H1 (cell line): ENCODE results near the gene KRTCAP2.

ENCODE experiments used
- ATF2 ChIP-seq: IDR thresholded peaks from 2 replicates; pipeline ENCODE4 v1.6.1; 2012; ENCODE audit warnings: low read length, inconsistent platforms
- BACH1 ChIP-seq: IDR thresholded peaks from 2 replicates; pipeline ENCODE4 v1.6.1; 2012; ENCODE audit warnings: low read length, improper control_type of control experiment
- CTCF ChIP-seq, 3 experiments: IDR thresholded peaks; 1 replicate in 2 of 3; 2 replicates in 1 of 3; pipeline versions ENCODE4 v1.5.1 to v1.6.1; 2011; ENCODE audit warnings: low read length in 3 of 3, mild to moderate bottlenecking in 3 of 3, inconsistent platforms in 2 of 3, low read depth in 1 of 3, moderate library complexity in 1 of 3; ENCODE audit not compliant: insufficient read depth in 1 of 3; ENCODE audit errors: control extremely low read depth in 1 of 3
- EP300 ChIP-seq, 2 experiments: IDR thresholded peaks; 1 replicate in 1 of 2; 2 replicates in 1 of 2; pipeline ENCODE4 v1.6.1; 2011 to 2012; ENCODE audit warnings: low read depth in 2 of 2, low read length in 2 of 2, mild to moderate bottlenecking in 2 of 2, borderline replicate concordance in 1 of 2, inconsistent platforms in 1 of 2, moderate library complexity in 1 of 2
- JUN ChIP-seq: IDR thresholded peaks from 2 replicates; pipeline ENCODE4 v1.6.1; 2011; ENCODE audit warnings: low read depth, mild to moderate bottlenecking, improper control_type of control experiment, low read length
- POLR2A ChIP-seq, 2 experiments: IDR thresholded peaks; 1 replicate in 1 of 2; 2 replicates in 1 of 2; pipeline ENCODE4 v1.6.1; 2011; ENCODE audit warnings: low read depth in 2 of 2, low read length in 2 of 2, mild to moderate bottlenecking in 2 of 2; ENCODE audit errors: control extremely low read depth in 1 of 2
- POU5F1 ChIP-seq: IDR thresholded peaks from 2 replicates; pipeline ENCODE4 v1.6.1; 2011; ENCODE audit warnings: low read depth, mild to moderate bottlenecking, low read length, moderate library complexity
- RBBP5 ChIP-seq: IDR thresholded peaks from 2 replicates; pipeline ENCODE4 v1.7.1; 2012; ENCODE audit warnings: low read depth, mild to moderate bottlenecking, inconsistent platforms, low read length, moderate library complexity, borderline replicate concordance
- USF2 ChIP-seq: IDR thresholded peaks from 2 replicates; pipeline ENCODE4 v1.6.1; 2011; ENCODE audit warnings: low read length, improper control_type of control experiment

DNA sequence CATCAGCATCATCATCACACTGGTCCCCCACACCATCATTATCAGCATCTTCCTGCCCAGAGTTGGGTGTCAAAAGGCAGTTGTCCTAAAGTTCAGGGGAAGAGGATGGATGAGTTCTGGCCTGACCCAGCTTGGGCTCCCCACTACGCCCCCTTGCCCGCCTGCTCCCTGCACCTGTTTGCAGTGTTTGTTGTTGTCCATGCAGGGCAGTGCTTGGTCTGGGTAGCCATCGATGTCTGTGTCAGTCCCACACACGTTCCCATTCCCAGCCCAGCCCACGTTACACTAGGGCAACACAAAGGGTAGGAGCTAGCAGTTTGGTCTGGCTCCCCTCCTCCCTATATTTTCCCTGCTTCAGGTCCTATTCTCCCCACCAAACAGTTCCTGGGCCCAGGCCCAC, 27.8 kb upstream of the KRTCAP2 start:
- TF ChIP-seq POLR2A (IDR thresholded peaks at IDR 0.05; ENCODE audit: control extremely low read depth in 1 of 2, low read depth in 2 of 2, low read length in 2 of 2) (peak in 1 of 2 experiments; percentile 38; a peak in 1 of 3 replicates), POU5F1 (no peak), RBBP5 (no peak), CTCF (IDR thresholded peaks at IDR 0.05; ENCODE audit: control extremely low read depth in 1 of 3, insufficient read depth in 1 of 3, low read depth in 1 of 3, low read length in 3 of 3) (no peak), BACH1 (no peak), JUN (no peak), ATF2 (no peak), EP300 (IDR thresholded peaks at IDR 0.05; ENCODE audit: borderline replicate concordance in 1 of 2, low read depth in 2 of 2, low read length in 2 of 2) (no peak), USF2 (no peak)
